Skin epidermis (tissue), 12 donors: ENCODE measurements around the gene RDH12.
"Not testable (repeated sequence)": the region's sequence is repeated elsewhere in the genome, so short reads cannot be mapped to it uniquely, and the experiment has no call there.

ENCODE experiments used
- H3K27ac ChIP-seq, 21 experiments: fragments of 200-600 bp; sonication (generic) in 11 of 21; one replicate each; pipeline ENCODE4 v1.5.0; 2020; ENCODE audit warnings: mild to moderate bottlenecking in 3 of 21, inconsistent platforms in 2 of 21, moderate library complexity in 2 of 21
- H3K4me3 ChIP-seq, 7 experiments: fragments of 200-600 bp; sonication (generic) in 2 of 7; one replicate each; pipeline ENCODE4 v1.5.0; 2020; ENCODE audit warnings: inconsistent platforms in 2 of 7, mild to moderate bottlenecking in 2 of 7, moderate library complexity in 1 of 7

Gene RDH12

DNA sequence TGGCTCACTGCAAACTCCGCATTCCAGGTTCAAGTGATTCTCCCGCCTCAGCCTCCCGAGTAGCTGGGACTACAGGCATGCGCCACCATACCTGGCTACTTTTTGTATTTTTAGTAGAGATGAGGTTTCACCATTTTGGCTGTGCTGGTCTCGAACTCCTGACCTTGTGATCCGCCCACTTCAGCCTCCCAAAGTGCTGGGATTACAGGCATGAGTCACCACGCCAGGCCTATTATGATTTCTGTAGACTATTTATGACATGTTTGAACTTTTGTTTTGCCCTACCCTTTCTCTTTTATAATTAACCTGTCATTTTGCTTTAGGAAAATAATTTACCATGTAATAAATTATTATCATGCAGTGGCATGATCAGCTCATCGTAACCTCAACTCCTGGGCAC is at the start of gene RDH12:
RDH12 (plus strand) TSS at position 395 of the 400 bp plus-strand sequence. CDS start 20,757 bp downstream, outside the sequence.
- H3K4me3 ChIP-seq, H3K27ac ChIP-seq: not testable (repeated sequence)

DNA sequence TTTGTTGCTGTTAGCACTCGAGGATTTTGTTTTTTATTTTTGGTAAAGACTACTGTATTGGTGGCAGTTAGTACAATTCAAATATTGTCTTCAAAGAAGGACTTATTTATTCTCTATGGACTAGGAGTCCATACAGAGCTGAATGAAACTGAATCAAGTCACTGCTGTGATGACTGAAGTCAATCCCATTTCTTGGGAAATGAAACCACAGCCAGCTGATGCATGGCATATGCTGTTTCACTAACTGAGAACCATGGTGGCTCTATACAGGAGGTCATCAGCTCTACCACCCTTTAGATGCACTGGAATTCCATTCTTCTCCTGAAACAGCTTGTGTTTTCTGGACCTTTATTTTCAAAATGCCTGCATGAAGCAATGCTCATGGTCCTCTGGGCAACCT is 49.5 kb upstream of the RDH12 start:
- no peak overlapping the region for H3K4me3 ChIP-seq
- no peak overlapping the region for H3K27ac ChIP-seq

DNA sequence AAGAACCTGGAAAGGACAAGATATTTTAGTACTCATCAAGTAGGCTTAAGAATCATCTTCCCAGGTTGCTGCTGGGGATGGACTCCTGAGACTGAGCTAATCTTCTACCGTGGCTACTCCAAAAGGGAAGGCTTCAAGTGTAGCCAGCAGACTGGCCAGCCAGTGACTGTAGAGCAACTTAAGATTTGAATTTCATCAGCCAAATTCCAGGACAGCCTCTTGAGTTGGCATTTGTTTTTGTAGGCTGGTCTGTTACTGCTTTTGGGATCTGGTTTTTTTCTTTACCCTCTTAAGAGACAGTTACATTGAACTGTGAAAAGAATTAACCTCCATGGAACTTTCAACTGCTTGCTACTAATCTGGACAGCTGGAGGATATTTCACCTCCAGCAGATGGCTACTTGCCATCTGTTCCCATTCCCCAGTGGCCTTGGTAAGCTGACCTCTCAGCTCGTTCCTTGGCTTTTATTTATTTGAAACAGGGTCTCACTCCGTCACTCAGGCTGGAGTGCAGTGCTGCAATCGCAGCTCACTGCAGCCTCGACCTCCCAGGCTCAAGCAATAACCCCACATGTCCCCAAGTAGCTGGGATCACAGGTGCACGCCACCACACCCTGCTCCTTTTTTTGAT is 47.9 kb upstream of the RDH12 start:
- no peak overlapping the region for H3K27ac ChIP-seq
- no peak overlapping the region for H3K4me3 ChIP-seq

DNA sequence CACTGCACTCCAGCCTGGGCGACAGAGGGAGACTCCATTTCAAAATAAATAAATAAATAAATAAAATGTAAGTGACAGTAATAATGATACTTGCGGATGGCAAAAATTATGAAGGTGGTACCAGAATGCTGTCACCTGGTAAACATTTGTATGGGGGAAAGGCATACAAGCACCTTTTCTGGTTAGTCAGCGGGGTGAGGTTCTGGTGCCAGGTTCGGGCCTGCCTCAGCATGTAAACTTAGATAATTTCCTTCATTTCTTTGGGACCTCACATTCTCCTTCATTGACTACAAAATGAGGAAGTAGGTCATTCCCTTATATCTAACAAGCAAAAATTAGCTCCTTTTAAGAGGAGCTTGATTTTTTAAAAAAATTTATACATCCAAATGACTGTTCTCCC is 38.1 kb upstream of the RDH12 start:
- Histone ChIP-seq H3K27ac (no peak overlapping the region), H3K4me3 (no peak overlapping the region)

DNA sequence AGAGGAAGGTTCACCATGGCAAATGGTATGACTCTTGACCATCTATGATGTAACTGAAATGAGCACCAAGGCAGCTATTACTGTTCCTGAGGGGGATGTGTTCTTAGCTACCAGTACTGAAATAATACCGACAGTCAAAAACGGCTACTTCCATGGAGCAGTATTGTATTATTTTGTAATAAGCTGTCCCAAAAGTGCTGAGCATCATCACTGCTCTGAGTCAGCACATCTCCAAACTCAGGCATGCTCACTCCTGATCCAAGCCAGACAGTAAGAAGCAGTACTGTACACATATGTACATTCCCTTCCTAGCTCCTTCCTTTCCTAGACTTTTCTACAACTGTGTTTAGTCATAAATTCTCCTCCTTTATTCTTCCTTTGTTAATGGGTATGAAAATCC is 35.8 kb upstream of the RDH12 start:
- Histone ChIP-seq H3K27ac (peak overlapping the region in 1 of 21 experiments; percentile 8), H3K4me3 (no peak overlapping the region)

DNA sequence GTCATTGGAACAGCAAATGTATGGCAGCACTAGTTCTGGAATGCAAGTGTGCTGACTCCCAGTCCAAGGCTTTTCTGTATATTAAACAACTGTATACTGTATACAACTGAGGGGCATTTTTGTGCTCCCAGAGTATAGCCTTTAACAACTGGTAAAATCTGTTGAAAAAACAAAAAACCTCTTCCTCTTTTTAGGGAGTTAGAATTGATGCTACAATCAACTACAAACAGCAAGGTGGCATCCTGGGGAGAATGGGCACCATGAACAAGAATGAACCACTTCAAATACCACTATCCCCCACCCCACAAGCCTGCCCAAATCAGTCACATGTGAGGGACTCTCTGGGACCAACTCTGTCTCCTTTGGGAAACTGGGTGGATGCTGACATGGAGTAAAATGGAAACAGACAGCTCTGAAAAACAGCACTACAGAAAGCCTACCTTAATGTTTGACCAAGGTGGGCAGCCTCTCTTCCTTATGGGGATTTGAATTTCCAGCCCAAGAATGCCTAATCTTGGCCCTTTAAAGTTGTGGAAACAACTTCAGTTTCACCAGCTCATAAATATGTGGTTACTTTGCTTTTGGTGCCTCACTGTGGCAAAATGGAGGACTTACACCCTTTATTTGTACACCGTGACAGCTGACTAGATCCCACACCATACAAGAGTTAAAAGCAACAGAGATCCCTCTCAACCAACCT is 34.8 kb upstream of the RDH12 start:
- no peak overlapping the region for H3K4me3 ChIP-seq
- H3K27ac ChIP-seq, result peak overlapping the region in 3 of 21 experiments; percentile 5 to 48 (median 32)

DNA sequence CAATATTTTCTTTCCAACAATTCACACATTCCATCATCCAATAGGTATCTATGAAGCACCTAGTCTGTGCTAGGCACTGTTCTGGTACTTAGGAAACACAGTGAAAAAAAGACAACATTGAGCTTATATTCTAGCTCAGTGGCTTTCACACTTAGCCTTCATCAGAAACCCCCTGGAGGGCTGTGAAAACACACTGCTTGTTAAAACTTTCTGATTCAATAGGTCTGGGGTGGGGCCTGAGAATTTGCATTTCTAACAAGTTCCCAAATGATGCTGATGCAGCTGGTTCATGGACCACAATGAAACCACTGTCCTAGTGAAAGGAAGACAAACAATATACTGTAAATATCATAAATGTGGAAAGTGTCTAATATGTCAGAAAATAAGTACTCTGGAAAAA is 33.1 kb upstream of the RDH12 start:
- no peak overlapping the region for H3K27ac ChIP-seq
- H3K4me3 ChIP-seq, result no peak overlapping the region

DNA sequence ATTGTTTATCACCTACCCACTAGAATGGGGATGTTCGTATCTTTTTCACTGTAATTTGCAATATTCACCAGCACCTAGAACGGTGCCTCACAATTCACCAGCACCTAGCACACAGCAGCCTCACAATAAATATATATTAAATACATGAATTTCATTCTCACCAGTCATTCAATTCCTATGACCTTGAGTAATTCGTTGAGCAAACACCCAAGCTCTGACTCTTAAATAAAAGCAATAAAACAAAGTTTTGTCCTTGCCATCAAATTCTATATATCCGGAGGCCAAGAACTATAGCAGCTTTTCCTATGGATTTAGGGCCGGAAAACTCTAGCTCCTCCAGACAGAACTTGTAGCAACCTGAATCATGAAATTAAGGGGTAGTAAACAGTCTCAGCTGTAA is 28.2 kb upstream of the RDH12 start:
- Histone ChIP-seq H3K27ac (peak overlapping the region in 12 of 21 experiments; percentile 97 to 100 (median 100)), H3K4me3 (peak overlapping the region; percentile 72 to 100 (median 97))

DNA sequence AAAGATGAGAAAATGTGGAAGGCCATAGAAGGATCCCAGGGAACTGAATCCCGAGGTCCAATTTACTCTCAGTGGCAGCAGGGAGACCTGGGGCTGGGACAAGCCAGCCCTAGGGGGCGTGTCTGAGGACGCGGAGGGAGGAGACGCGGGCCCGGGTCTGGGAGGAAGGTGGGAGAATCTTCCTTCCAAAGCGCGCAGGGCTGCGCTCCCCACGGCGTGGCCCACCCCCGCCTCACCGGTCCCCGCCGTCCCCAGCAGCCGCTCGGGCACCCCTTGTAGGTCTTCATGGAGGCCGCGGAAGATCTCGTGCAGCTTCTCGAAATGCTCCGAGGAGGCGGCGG is 27.6 kb upstream of the RDH12 start:
- peak overlapping the region; percentile 76 to 100 (median 100) for H3K27ac ChIP-seq
- peak overlapping the region; percentile 72 to 100 (median 97) for H3K4me3 ChIP-seq

DNA sequence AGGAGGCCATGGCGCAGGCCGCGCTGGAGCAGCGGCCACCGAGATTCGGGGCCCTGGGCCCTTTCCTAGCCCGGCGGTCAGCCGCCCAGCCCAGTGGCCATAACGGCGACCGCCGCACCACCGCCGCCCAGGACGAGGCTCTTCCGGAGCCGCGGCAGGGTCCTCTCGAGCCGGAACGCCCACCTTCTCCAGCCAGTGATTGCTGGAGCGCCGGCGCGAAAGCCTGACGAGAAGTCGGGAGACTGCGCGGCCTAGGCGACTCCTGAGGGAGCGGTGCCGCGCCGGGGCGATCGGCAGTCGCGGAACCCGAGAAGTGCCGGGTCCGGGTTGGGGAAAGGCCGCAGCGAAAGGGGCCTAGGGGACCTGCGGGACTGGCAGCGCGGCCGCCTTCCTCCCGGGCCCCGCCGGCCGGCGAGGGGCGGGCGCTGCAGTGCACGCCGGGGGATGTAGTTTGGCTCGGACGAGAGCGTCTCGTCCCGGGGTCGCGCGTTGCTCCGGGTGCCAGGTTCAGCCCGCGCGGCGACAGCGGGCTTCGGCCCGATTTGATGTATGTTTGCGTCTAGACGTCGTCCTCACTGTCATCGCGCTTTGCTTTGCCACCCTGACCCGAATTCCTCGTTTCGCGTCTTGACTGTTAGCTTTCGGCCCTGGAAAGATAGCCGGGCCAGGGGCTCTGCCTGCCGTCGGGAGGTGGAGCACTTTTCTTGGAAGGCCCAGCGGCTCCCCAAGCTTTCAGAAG is 27.0 kb upstream of the RDH12 start, which contains the start of gene VTI1B:
VTI1B (minus strand) TSS at position 153 of the 739 bp plus-strand sequence; CDS start at position 10, 143 bp downstream.
- H3K4me3 ChIP-seq, result peak within 1 kb of the TSS; percentile 72 to 100 (median 97)
- peak within 1 kb of the TSS; percentile 76 to 100 (median 100) for H3K27ac ChIP-seq

DNA sequence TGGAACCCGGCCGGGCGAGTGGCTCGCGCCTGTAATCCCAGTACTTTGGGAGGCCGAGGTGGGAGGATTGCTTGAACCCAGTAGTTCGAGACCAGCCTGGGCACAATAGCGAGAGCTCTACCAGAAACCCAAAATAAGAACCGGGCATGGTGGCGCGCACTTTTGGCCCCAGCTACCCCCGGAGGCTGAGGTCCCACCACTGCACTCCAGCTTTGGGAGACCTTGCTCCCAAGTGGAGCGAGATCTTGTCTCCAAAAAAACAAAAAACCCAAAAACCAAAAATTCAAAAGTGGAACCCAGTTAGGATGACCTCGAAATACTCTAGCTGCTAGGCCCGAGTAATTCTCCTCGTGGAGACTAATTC is 26.5 kb upstream of the RDH12 start:
- Histone ChIP-seq H3K4me3 (peak overlapping the region; percentile 72 to 100 (median 97)), H3K27ac (peak overlapping the region in 20 of 21 experiments; percentile 97 to 100 (median 100))

DNA sequence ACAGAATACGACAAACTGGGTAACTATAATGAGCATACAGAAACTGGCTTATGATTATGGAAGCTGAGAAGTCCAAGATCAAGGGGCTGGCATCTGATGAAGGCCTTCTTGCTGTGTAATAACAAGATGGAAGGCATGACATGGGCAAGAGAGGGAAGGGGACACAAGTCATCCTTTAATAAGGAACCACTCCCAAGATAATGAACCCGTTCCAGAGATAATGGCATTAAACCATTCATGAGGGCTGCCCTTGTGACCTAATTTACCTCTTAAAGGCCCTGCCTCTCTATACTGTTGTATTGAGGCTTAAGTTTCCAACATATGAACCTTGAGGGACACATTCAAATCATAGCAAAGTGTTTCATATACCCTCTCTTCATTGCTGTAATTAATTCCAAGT is 22.7 kb upstream of the RDH12 start:
- H3K27ac ChIP-seq, result no peak overlapping the region
- H3K4me3 ChIP-seq, result no peak overlapping the region

DNA sequence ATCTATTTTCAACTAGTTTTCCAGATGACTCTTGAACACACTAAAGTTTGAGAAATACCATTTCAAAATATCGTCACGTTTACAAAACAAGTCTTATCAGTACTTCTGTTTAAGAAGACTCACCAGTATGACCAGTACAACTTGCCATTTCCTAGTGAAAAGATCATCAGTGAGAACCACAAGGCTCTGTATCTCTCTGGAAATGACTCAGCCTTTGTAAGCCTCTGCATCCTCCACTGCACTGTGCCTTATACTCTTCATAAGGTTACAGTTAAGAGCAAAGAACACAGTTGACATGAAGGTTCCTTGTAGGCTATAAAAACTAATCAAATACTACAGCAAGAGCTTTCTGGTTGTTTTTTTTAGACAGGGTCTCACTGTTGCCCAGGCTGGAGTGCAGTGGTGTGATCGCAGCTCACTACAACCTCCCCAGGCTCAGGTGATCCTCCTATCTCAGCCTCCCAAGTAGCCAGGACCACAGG is 21.5 kb upstream of the RDH12 start:
- Histone ChIP-seq H3K4me3 (no peak overlapping the region), H3K27ac (peak overlapping the region in 4 of 21 experiments; percentile 3 to 43 (median 30))

DNA sequence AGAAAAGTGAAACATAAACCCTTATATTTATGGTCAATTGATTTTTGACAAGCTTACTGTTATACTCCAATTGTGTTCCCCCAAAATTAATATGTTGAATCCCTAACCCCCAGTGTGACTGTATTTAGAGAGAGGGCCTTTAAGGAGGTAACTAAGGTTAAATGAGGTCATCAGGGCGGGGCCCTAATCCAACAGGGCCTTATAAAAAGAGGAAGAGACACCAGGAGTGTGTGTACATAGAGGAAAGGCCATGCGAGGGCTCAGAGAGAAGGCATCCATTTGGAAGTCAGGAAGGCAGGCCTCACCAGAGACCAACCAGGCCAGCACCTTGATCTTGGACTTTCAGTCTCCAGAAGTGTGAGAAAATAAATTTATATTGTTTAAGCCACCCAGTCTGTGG is 20.7 kb upstream of the RDH12 start:
- Histone ChIP-seq H3K27ac (peak overlapping the region in 3 of 21 experiments; percentile 3 to 31 (median 25)), H3K4me3 (no peak overlapping the region)

DNA sequence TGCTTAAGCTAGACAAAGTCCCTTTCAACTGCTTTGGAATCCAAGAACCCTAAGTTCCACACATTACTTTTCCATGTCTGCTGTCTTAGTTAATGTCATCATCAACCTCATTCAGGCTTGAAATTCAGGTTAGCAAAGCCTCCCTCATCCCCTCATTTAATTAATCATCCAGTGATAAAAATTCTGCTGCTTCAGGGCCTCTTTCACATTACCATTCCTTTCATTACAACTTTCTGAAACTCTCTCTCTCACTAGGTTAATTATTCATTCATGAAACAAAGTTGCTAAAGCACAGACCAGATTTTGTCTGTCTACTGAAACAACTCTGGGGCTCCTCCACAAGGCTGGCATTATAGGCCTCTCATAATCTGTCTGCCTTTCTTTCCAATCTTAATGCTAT is 17.8 kb upstream of the RDH12 start:
- H3K27ac ChIP-seq, result no peak overlapping the region
- no peak overlapping the region for H3K4me3 ChIP-seq

DNA sequence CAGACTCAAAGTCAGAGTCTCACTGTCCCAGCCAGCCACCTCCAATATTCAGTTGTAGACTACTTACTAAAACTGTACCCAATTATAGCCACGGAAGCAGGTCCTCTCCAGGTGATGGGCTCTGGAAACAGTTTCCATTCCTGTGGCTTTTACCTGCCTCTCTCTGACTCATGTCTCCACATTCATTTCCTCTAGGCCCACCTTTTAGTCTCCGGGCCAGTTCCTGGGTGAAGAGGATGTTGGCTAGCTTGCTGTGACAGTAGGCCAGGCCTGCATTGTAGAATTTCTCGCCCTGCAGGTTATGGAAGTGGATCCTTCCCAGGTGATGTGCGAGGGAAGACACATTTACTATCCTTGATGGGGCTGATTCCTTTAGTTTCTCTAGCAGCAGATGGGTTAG is 11.7 kb upstream of the RDH12 start:
- H3K27ac ChIP-seq, result no peak overlapping the region
- no peak overlapping the region for H3K4me3 ChIP-seq

DNA sequence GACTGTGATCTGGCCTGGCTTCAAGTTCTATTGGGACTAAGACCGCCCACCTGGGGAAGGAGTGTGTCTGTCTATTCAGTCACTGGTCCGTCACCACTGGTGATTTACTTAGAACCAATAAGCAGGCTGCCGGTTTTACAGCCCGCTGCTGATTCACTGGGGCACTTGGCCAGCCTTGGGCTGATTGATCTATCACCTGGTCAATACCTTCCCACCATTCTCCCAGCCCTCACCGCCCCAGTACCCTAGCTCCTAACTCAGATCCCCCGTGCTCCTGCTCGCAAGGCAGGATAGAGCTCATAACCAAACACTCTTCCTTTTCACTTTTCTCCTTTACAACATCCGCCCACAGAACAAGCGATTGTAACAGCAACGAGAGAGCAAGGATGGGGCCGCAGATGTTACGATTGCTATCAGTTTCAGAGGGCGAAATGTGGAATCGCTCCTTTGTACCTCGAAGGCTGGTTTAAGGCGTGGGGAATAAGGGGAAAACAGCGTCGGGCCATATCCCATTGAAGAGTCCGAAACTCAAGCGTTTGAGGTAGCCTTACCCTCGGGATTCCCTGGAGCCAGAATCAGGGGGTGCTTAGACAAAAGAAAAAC is 6.8 kb upstream of the RDH12 start:
- H3K27ac ChIP-seq, result peak overlapping the region in 20 of 21 experiments; percentile 39 to 91 (median 82)

DNA sequence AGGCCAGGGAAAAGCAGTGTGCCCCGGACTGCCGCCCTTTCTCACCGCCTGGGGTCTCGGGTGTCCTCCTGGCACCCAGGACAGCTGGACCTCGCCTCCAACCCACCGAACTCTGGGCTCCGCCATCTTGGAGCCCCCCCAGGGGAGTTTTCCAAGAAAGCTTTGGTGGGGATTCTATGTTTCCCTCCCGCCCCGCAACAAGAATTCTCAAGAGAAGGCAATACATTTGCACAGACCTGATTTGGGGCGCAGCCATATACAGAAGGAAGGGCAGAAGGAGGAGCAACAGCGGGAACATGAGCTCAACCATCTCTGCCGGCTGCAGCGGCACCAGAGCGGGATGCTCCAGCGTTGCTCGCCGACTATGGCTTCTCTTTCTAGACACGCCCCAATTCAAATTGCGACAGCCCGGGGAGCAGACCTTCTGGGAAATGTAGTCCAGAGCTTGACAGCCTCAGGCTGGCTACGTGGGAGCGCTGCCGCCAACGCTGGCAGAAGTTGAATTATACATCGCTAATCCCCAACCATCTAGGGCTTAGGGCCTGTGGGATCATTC is 6.2 kb upstream of the RDH12 start, which contains the start of gene RDH11:
RDH11 (minus strand) TSS at position 371 of the 556 bp plus-strand sequence; CDS start at position 310, 61 bp downstream.
- Histone ChIP-seq H3K27ac (peak within 1 kb of the TSS in 20 of 21 experiments; percentile 39 to 91 (median 82)), H3K4me3 (peak within 1 kb of the TSS; percentile 57 to 96 (median 89))

More for the DNA sequence above, 6.8 kb upstream of the RDH12 start:
- peak overlapping the region; percentile 57 to 96 (median 89) for H3K4me3 ChIP-seq

DNA sequence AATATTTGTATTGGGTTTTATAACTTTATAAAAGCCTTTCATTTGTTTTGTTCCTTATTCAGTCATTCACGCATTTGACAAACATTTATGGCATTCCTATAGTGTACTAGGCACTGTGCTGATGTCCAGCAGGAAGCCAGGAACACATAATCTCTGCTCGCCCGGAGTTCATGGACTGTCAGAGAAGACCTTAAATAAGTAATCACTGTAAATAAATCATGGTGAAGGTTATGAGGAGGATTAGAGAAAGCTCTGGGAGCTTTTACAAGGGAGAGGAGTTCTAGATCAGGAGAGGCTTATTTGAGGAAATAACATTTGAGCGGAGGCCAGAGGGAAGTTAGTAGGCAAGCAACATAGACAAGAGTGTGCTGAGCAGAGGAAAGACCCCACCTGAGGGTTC is 4.7 kb upstream of the RDH12 start:
- Histone ChIP-seq H3K4me3 (no peak overlapping the region), H3K27ac (no peak overlapping the region)

DNA sequence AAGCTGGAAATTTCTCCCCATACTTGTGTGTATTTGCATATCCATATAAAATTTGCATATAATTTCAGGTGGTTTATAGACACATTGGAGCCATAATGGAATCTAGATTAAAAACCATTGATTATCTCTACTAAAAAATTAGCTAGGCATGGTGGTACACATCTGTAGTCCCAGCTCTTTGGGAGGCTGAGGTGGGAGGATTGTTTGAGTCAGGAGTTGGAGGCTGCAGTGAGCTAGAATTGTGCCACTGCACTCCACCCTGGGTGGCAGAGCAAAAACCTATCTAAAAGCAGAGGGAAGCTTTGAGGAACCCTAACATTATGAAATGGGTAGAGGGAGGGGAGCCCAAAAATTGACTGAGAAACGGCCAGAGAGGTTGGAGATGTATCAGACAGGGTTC is 3.5 kb upstream of the RDH12 start:
- Histone ChIP-seq H3K4me3 (no peak overlapping the region), H3K27ac (no peak overlapping the region)
